GM18520 (cell line): ENCODE data around the gene GLRX3.

ENCODE experiments used
- ATAC-seq: cut with Tn5 transposase; IDR thresholded peaks from one replicate; pipeline ENCODE4 v1.9.1; 2021; ENCODE audit not compliant: unreplicated experiment

Gene GLRX3

GRCh38 chr10:130137659-130138478 lies 1.7 kb downstream of the GLRX3 start:
- no peak for ATAC-seq

- no peak for ATAC-seq
Observed at GRCh38 chr10:130138479-130138866, 2.3 kb downstream of the GLRX3 start.

- ATAC-seq: no peak
Observed at GRCh38 chr10:130140425-130140824, 4.2 kb downstream of the GLRX3 start.

GRCh38 chr10:130141038-130141437 lies 4.8 kb downstream of the GLRX3 start:
- ATAC-seq: no peak

GRCh38 chr10:130141460-130141859 lies 5.3 kb downstream of the GLRX3 start:
- ATAC-seq: no peak

- peak; percentile 49 for ATAC-seq
Observed at GRCh38 chr10:130141878-130142277, 5.7 kb downstream of the GLRX3 start.

- ATAC-seq: no peak
Observed at GRCh38 chr10:130146042-130146441, 9.9 kb downstream of the GLRX3 start.

GRCh38 chr10:130159192-130159794 lies 23.1 kb downstream of the GLRX3 start:
- no peak for ATAC-seq

- ATAC-seq: no peak
Observed at GRCh38 chr10:130160775-130161174, 24.6 kb downstream of the GLRX3 start.

GRCh38 chr10:130161331-130161730 lies 25.1 kb downstream of the GLRX3 start:
- ATAC-seq: no peak

GRCh38 chr10:130167193-130167592 lies 31.0 kb downstream of the GLRX3 start:
- ATAC-seq: no peak

GRCh38 chr10:130167707-130168106 lies 31.5 kb downstream of the GLRX3 start:
- ATAC-seq: no peak

- no peak for ATAC-seq
Observed at GRCh38 chr10:130169136-130169859, 33.1 kb downstream of the GLRX3 start.

GRCh38 chr10:130171196-130171595 lies 35.0 kb downstream of the GLRX3 start:
- no peak for ATAC-seq

- no peak for ATAC-seq
Observed at GRCh38 chr10:130174328-130174727, 38.1 kb downstream of the GLRX3 start.

- no peak for ATAC-seq
Observed at GRCh38 chr10:130175074-130175473, 38.9 kb downstream of the GLRX3 start.

- no peak for ATAC-seq
Observed at GRCh38 chr10:130177250-130177649, 41.1 kb downstream of the GLRX3 start.

GRCh38 chr10:130179640-130180039 lies 43.4 kb downstream of the GLRX3 start:
- ATAC-seq: no peak

- ATAC-seq: no peak
Observed at GRCh38 chr10:130180416-130180815, 44.2 kb downstream of the GLRX3 start.

GRCh38 chr10:130181858-130182257 lies 45.7 kb downstream of the GLRX3 start:
- no peak for ATAC-seq

- ATAC-seq: no peak
Observed at GRCh38 chr10:130185591-130185990, 49.4 kb downstream of the GLRX3 start.
